B cell (primary cell): Measurements from ENCODE around the gene FITM1. TPM values are rescaled to one million over a fixed set of nuclear protein-coding genes. Genes with fewer than 3 reads are reported as not detected.

Experiments
- ATAC-seq: fragments of 200-7000 bp; cut with Tn5 transposase; one replicate; pipeline ENCODE4 v1.10.0; 2021; ENCODE audit warnings: low read depth, mild to moderate bottlenecking, moderate number of reproducible peaks, moderate library complexity
- CTCF ChIA-PET: fragments of 350-600 bp; sonication (Branson Sonifier 250); formaldehyde crosslinking; loops from one replicate; lab custom pipeline; 2021; ENCODE audit warnings: antibody characterized with exemption, inconsistent platforms; lab: Charles Lee
- POLR2A ChIA-PET: fragments of 350-600 bp; sonication (Branson Sonifier 250); formaldehyde crosslinking; loops from one replicate; lab custom pipeline; 2021; ENCODE audit warnings: antibody characterized with exemption; lab: Charles Lee
- DNase-seq: peaks from one replicate; pipeline ENCODE4 v3.0.0; 2013
- H2AFZ ChIP-seq: 2 replicates; pipeline ENCODE4 v1.6.1; 2012; ENCODE audit warnings: mild to moderate bottlenecking, low read depth, low read length; ENCODE audit not compliant: insufficient read depth, poor library complexity, severe bottlenecking
- H3K27ac ChIP-seq, 2 donors: 1 replicate in 1 of 2; 2 replicates in 1 of 2; pipeline ENCODE4 v1.5.1; 2012 to 2013; ENCODE audit warnings: low read length in 2 of 2, mild to moderate bottlenecking in 2 of 2, moderate library complexity in 1 of 2
- H3K27me3 ChIP-seq, 4 experiments: fragments of 200-600 bp in 1 of 4; sonication (generic) in 1 of 4; replicated peaks in 1 of 4; 1 replicate in 2 of 4; 2 replicates in 2 of 4; pipeline versions ENCODE4 v1.6.1 to v1.7.0; 2013 to 2016; ENCODE audit warnings: low read length in 3 of 4, mild to moderate bottlenecking in 2 of 4, mixed read lengths in 1 of 4, moderate library complexity in 1 of 4; ENCODE audit not compliant: insufficient read depth in 4 of 4, control insufficient read depth in 3 of 4; ENCODE audit errors: control extremely low read depth in 1 of 4
- H3K36me3 ChIP-seq, 2 experiments: replicated peaks in 1 of 2; 1 replicate in 1 of 2; 2 replicates in 1 of 2; pipeline versions ENCODE4 v1.6.1 to v1.7.1; 2013; ENCODE audit warnings: low read length in 1 of 2; ENCODE audit not compliant: insufficient read depth in 2 of 2, control insufficient read depth in 1 of 2; ENCODE audit errors: control extremely low read depth in 1 of 2, extremely low read depth in 1 of 2
- H3K4me1 ChIP-seq, 2 donors: fragments of 200-600 bp in 1 of 2; sonication (generic) in 1 of 2; 1 replicate in 1 of 2; 2 replicates in 1 of 2; pipeline versions ENCODE4 v1.5.1 to v1.6.1; 2013 to 2017; ENCODE audit warnings: low read length in 2 of 2; ENCODE audit not compliant: control insufficient read depth in 2 of 2, insufficient read depth in 2 of 2
- H3K4me2 ChIP-seq: replicated peaks from 2 replicates; pipeline ENCODE3; 2012; ENCODE audit warnings: mild to moderate bottlenecking, low read depth, low read length; ENCODE audit not compliant: poor library complexity, severe bottlenecking
- H3K4me3 ChIP-seq, 5 experiments: fragments of 200-600 bp in 1 of 5; sonication (generic) in 1 of 5; 1 replicate in 3 of 5; 2 replicates in 2 of 5; pipeline versions ENCODE4 v1.5.1 to v1.7.0; 2011 to 2016; ENCODE audit warnings: low read length in 4 of 5, mild to moderate bottlenecking in 4 of 5, low read depth in 2 of 5, control low read depth in 1 of 5, moderate library complexity in 1 of 5; ENCODE audit not compliant: insufficient read depth in 1 of 5; ENCODE audit errors: control extremely low read depth in 1 of 5, extremely low read depth in 1 of 5
- H3K79me2 ChIP-seq: fragments of 200-600 bp; sonication (generic); one replicate; pipeline ENCODE4 v1.6.0; 2016; ENCODE audit warnings: low read length; ENCODE audit not compliant: control insufficient read depth, insufficient read depth
- H3K9ac ChIP-seq: fragments of 200-600 bp; sonication (generic); 2 replicates; pipeline ENCODE4 v1.6.1; 2017; ENCODE audit warnings: mild to moderate bottlenecking, low read length, moderate library complexity
- H3K9me3 ChIP-seq, 3 donors: one replicate each; pipeline versions ENCODE4 v1.6.1 to v1.7.1; 2013; ENCODE audit warnings: low read length in 2 of 3; ENCODE audit not compliant: control insufficient read depth in 2 of 3, insufficient read depth in 1 of 3; ENCODE audit errors: control extremely low read depth in 1 of 3
- H4K20me1 ChIP-seq: 2 replicates; pipeline ENCODE4 v1.6.0; 2012; ENCODE audit warnings: mild to moderate bottlenecking, low read length; ENCODE audit not compliant: insufficient read depth, control insufficient read depth, poor library complexity, severe bottlenecking
- H3K27ac Mint-ChIP-seq: one replicate; pipeline ENCODE4 v1.8.0; 2021; ENCODE audit warnings: mixed read lengths
- H3K27me3 Mint-ChIP-seq: one replicate; pipeline ENCODE4 v1.8.0; 2021; ENCODE audit warnings: mixed read lengths
- H3K4me1 Mint-ChIP-seq: one replicate; pipeline ENCODE4 v1.8.0; 2021; ENCODE audit warnings: mixed read lengths
- H3K4me3 Mint-ChIP-seq: one replicate; pipeline ENCODE4 v1.8.0; 2021; ENCODE audit warnings: mixed read lengths
- H3K9me3 Mint-ChIP-seq: one replicate; pipeline ENCODE4 v1.8.0; 2022; ENCODE audit warnings: mixed read lengths; ENCODE audit not compliant: insufficient read depth
- CTCF ChIP-seq: fragments of 200-600 bp; IDR thresholded peaks from one replicate; pipeline ENCODE4 v1.8.0; 2022; ENCODE audit warnings: antibody characterized with exemption, mild to moderate bottlenecking
- EZH2 ChIP-seq: IDR thresholded peaks from 2 replicates; pipeline ENCODE4 v1.6.1; 2012; ENCODE audit warnings: borderline replicate concordance, low read depth, mild to moderate bottlenecking, moderate library complexity, low read length; ENCODE audit not compliant: insufficient read depth, poor library complexity, severe bottlenecking
- WGBS: methylation state at CpG from one replicate; pipeline ENCODE4 v1.1.5; 2013; ENCODE audit warnings: missing lambda C conversion rate; ENCODE audit not compliant: insufficient coverage; 5-methylcytosine and 5-hydroxymethylcytosine counted together
- intact Hi-C: fragments of 100-400 bp; cut with micrococcal nuclease; formaldehyde crosslinking; loops from one replicate; pipeline ENCODE4 v1.10.0; 2022
- polyA plus RNA-seq: library from polyadenylated mRNA; depleted of rRNA; stranded (reverse); fragments of >200 nt; gene quantifications from 2 replicates; pipeline ENCODE4 v1.2.3, GENCODE V29; 2012
- total RNA-seq, 2 donors: library from RNA; stranded (reverse); fragments of 120-200 nt in 1 of 2; gene quantifications; 1 replicate in 1 of 2; 2 replicates in 1 of 2; pipeline versions ENCODE4 v1.2.3 to v1.2.4, GENCODE V29; 2013 to 2022

The FITM1 gene
- total and polyA plus RNA-seq, 2 donors (not counting 1 experiment from before 2014, with no cell fraction given): 2.6 to 3.3 TPM

GRCh38 chr14:24133735-24134134 is 3.3 kb downstream of the FITM1 start:
- peaks cover 28 to 29% of the 10 kb centered on the region in 2 donors for H3K4me1 ChIP-seq
- Mint-ChIP-seq H3K27me3 (no peaks in the 10 kb centered on the region), H3K4me3 (no peak overlapping the region), H3K27ac (no peak overlapping the region), H3K9me3 (no peaks in the 10 kb centered on the region), H3K4me1 (peaks cover 37% of the 10 kb centered on the region)
- no peak for TF ChIP-seq CTCF
- TF ChIP-seq EZH2: no peak
- peaks cover 35% of the 10 kb centered on the region for H3K79me2 ChIP-seq
- H3K9me3 ChIP-seq: no peaks in the 10 kb centered on the region
- no peak overlapping the region for H3K27ac ChIP-seq
- intact Hi-C loops: no loop called here
- H3K4me2 ChIP-seq: no peak overlapping the region
- DNase-seq (no peak), ATAC-seq (no peak)
- POLR2A ChIA-PET: interaction anchor here (1.3 kb wide), 2 partner anchors 18 to 20 kb away, joined by 3 to 10 read pairs; no protein-coding TSS in a partner anchor
- no CpG with 5 or more reads among the region's 1 CpG for WGBS
- H2AFZ ChIP-seq: no peak overlapping the region
- CTCF ChIA-PET: interaction anchor here (0.7 to 3.0 kb wide), 5 partner anchors 17 to 28 kb away, joined by 3 to 12 read pairs (median 6); partner anchors contain the start of genes IRF9 and NRL
- H3K27me3 ChIP-seq: no peaks in the 10 kb centered on the region
- no peak overlapping the region for H3K9ac ChIP-seq
- peaks cover 0 to 17% of the 10 kb centered on the region in 2 experiments for H3K36me3 ChIP-seq
- peaks cover 11% of the 10 kb centered on the region for H4K20me1 ChIP-seq
- H3K4me3 ChIP-seq: no peak overlapping the region

- WGBS: 5% methylated on average over 9 of the region's 9 CpGs
These were observed 5.0 kb downstream of the FITM1 start for GRCh38 chr14:24135584-24135833.

More at GRCh38 chr14:24135584-24135833, 5.0 kb downstream of the FITM1 start:
- TF ChIP-seq EZH2 (no peak), CTCF (no peak)
- Histone ChIP-seq H3K9ac (peak overlapping the region; percentile 97), H2AFZ (peak overlapping the region; percentile 96), H3K9me3 (no peaks in the 10 kb centered on the region), H3K36me3 (peaks cover 0 to 27% of the 10 kb centered on the region in 2 experiments), H4K20me1 (peaks cover 11% of the 10 kb centered on the region), H3K27me3 (no peaks in the 10 kb centered on the region), H3K4me1 (peaks cover 29 to 39% of the 10 kb centered on the region in 2 donors), H3K79me2 (peaks cover 46% of the 10 kb centered on the region), H3K4me2 (peak overlapping the region; percentile 90), H3K27ac (peak overlapping the region; percentile 37 to 97), H3K4me3 (peak overlapping the region in 4 of 5 experiments; percentile 65 to 96 (median 80))
- H3K4me3 Mint-ChIP-seq: peak overlapping the region; percentile 91
- peaks cover 52% of the 10 kb centered on the region for H3K4me1 Mint-ChIP-seq
- peak overlapping the region; percentile 94 for H3K27ac Mint-ChIP-seq
- no peaks in the 10 kb centered on the region for H3K27me3 Mint-ChIP-seq
- POLR2A ChIA-PET: interaction anchor here (0.5 to 3.3 kb wide), 17 partner anchors 11 to 295 kb away, joined by 3 to 49 read pairs (median 4); partner anchors contain the start of genes CHMP4A, DCAF11, IPO4 and IRF9
- intact Hi-C loops: no loop called here
- no peaks in the 10 kb centered on the region for H3K9me3 Mint-ChIP-seq
- DNase-seq (no peak), ATAC-seq (no peak)
- CTCF ChIA-PET: interaction anchor here (1.0 to 4.6 kb wide), 10 partner anchors 8 to 198 kb away, joined by 3 to 43 read pairs (median 6); partner anchors contain the start of genes DCAF11, IRF9, MDP1 and NRL
